Skeletal muscle tissue (tissue), 4 donors: ENCODE measurements around the gene CA9. TPM values are rescaled to one million over a fixed set of nuclear protein-coding genes. Genes with fewer than 3 reads are reported as not detected.
A peak's percentile ranks its signal among the peaks of the same experiment; 100 is the strongest.

ENCODE experiments used
- H3K27ac ChIP-seq: one replicate; pipeline ENCODE4 v1.7.0; 2013; ENCODE audit warnings: mild to moderate bottlenecking, low read depth, low read length, inconsistent platforms
- H3K27me3 ChIP-seq, 3 donors: one replicate each; pipeline ENCODE4 v1.7.0; 2013; ENCODE audit warnings: low read length in 3 of 3; ENCODE audit not compliant: control insufficient read depth in 3 of 3, insufficient read depth in 3 of 3
- H3K36me3 ChIP-seq, 3 donors: one replicate each; pipeline ENCODE4 v1.7.0; 2013; ENCODE audit warnings: low read length in 3 of 3; ENCODE audit not compliant: control insufficient read depth in 3 of 3, insufficient read depth in 3 of 3
- H3K4me1 ChIP-seq, 3 donors: one replicate each; pipeline ENCODE4 v1.7.0; 2013; ENCODE audit warnings: low read length in 3 of 3, mild to moderate bottlenecking in 3 of 3; ENCODE audit not compliant: control insufficient read depth in 3 of 3, insufficient read depth in 3 of 3
- H3K4me3 ChIP-seq, 3 donors: one replicate each; pipeline ENCODE4 v1.7.0; 2013; ENCODE audit warnings: low read length in 3 of 3
- H3K9ac ChIP-seq, 3 donors: one replicate each; pipeline ENCODE4 v1.7.0; 2013; ENCODE audit warnings: low read length in 3 of 3, mild to moderate bottlenecking in 3 of 3, moderate library complexity in 2 of 3, low read depth in 1 of 3
- H3K9me3 ChIP-seq, 3 donors: one replicate each; pipeline ENCODE4 v1.7.0; 2013; ENCODE audit warnings: low read length in 3 of 3; ENCODE audit not compliant: control insufficient read depth in 3 of 3
- total RNA-seq: library from RNA; depleted of rRNA; stranded (reverse); fragments of >200 nt; gene quantifications from one replicate; pipeline ENCODE4 v1.2.3, GENCODE V29; 2014
- donor health status: Osteomylitis.

CA9 gene
- total RNA-seq, 1 donor from 2014 or later: under 0.01 TPM

GRCh38 chr9:35660966-35661415, 12.7 kb upstream of the CA9 start:
- no peaks in the 10 kb centered on the region for H3K27me3 ChIP-seq
- H3K4me1 ChIP-seq: peaks cover 37 to 58% (median 42%) of the 10 kb centered on the region in 3 donors
- peak overlapping the region in 1 of 3 donors; percentile 22 for H3K4me3 ChIP-seq
- H3K9ac ChIP-seq: peak overlapping the region; percentile 33 to 68 (median 66)
- H3K36me3 ChIP-seq: peaks cover 9 to 11% (median 11%) of the 10 kb centered on the region in 3 donors
- peak overlapping the region; percentile 99 for H3K27ac ChIP-seq
- no peaks in the 10 kb centered on the region for H3K9me3 ChIP-seq

GRCh38 chr9:35661756-35662350, 11.9 kb upstream of the CA9 start:
- no peak overlapping the region for H3K27ac ChIP-seq
- H3K9ac ChIP-seq: peak overlapping the region in 2 of 3 donors; percentile 7 to 66
- peaks cover 37 to 58% (median 42%) of the 10 kb centered on the region in 3 donors for H3K4me1 ChIP-seq
- H3K36me3 ChIP-seq: peaks cover 9 to 11% (median 11%) of the 10 kb centered on the region in 3 donors
- no peaks in the 10 kb centered on the region for H3K27me3 ChIP-seq
- no peaks in the 10 kb centered on the region for H3K9me3 ChIP-seq
- no peak overlapping the region for H3K4me3 ChIP-seq

GRCh38 chr9:35662437-35662836, 11.3 kb upstream of the CA9 start:
- peaks cover 9 to 11% (median 11%) of the 10 kb centered on the region in 3 donors for H3K36me3 ChIP-seq
- no peak overlapping the region for H3K27ac ChIP-seq
- H3K4me3 ChIP-seq: no peak overlapping the region
- H3K9ac ChIP-seq: no peak overlapping the region
- H3K4me1 ChIP-seq: peaks cover 32 to 52% (median 38%) of the 10 kb centered on the region in 3 donors
- H3K27me3 ChIP-seq: no peaks in the 10 kb centered on the region
- no peaks in the 10 kb centered on the region for H3K9me3 ChIP-seq

GRCh38 chr9:35664531-35665470, 8.9 kb upstream of the CA9 start, which contains the start of gene ARHGEF39:
TSS of gene ARHGEF39 (minus strand) at chr9:35665195. CDS start at chr9:35665169, 26 bp downstream.
- Histone ChIP-seq H3K4me1 (peaks cover 20 to 38% (median 26%) of the 10 kb centered on the region in 3 donors), H3K27ac (peak within 1 kb of the TSS; percentile 36), H3K9me3 (no peaks in the 10 kb centered on the region), H3K36me3 (peaks cover 9 to 11% (median 11%) of the 10 kb centered on the region in 3 donors), H3K4me3 (peak within 1 kb of the TSS; percentile 70 to 80 (median 75)), H3K27me3 (no peaks in the 10 kb centered on the region), H3K9ac (peak within 1 kb of the TSS; percentile 66 to 80 (median 68))

- Histone ChIP-seq H3K9me3 (no peaks in the 10 kb centered on the region), H3K27me3 (no peaks in the 10 kb centered on the region), H3K27ac (peak overlapping the region; percentile 36), H3K36me3 (peaks cover 5 to 6% (median 6%) of the 10 kb centered on the region in 3 donors), H3K4me1 (peaks cover 15 to 33% (median 22%) of the 10 kb centered on the region in 3 donors), H3K4me3 (peak overlapping the region; percentile 70 to 80 (median 75)), H3K9ac (peak overlapping the region; percentile 66 to 80 (median 68))
Observed at GRCh38 chr9:35665471-35665818, 8.3 kb upstream of the CA9 start.

GRCh38 chr9:35666045-35666444, 7.7 kb upstream of the CA9 start:
- H3K36me3 ChIP-seq: peaks cover 0 to under 1% (median under 1%) of the 10 kb centered on the region in 3 donors

GRCh38 chr9:35666549-35666948, 7.2 kb upstream of the CA9 start:
- Histone ChIP-seq H3K9me3 (no peaks in the 10 kb centered on the region), H3K4me3 (no peak overlapping the region), H3K9ac (no peak overlapping the region), H3K4me1 (peaks cover 9 to 23% (median 16%) of the 10 kb centered on the region in 3 donors), H3K27ac (no peak overlapping the region), H3K27me3 (no peaks in the 10 kb centered on the region), H3K36me3 (no peaks in the 10 kb centered on the region)

More at GRCh38 chr9:35666045-35666444, 7.7 kb upstream of the CA9 start:
- Histone ChIP-seq H3K27me3 (no peaks in the 10 kb centered on the region), H3K4me3 (no peak overlapping the region), H3K9ac (no peak overlapping the region), H3K27ac (no peak overlapping the region), H3K9me3 (no peaks in the 10 kb centered on the region), H3K4me1 (peaks cover 9 to 27% (median 16%) of the 10 kb centered on the region in 3 donors)

- Histone ChIP-seq H3K27me3 (no peaks in the 10 kb centered on the region), H3K4me1 (peaks cover 9 to 16% (median 14%) of the 10 kb centered on the region in 3 donors), H3K4me3 (no peak overlapping the region), H3K27ac (no peak overlapping the region), H3K36me3 (no peaks in the 10 kb centered on the region), H3K9me3 (no peaks in the 10 kb centered on the region), H3K9ac (no peak overlapping the region)
Observed at GRCh38 chr9:35667939-35668338, 5.8 kb upstream of the CA9 start.

- Histone ChIP-seq H3K27ac (no peak overlapping the region), H3K36me3 (no peaks in the 10 kb centered on the region), H3K4me3 (no peak overlapping the region), H3K9me3 (no peaks in the 10 kb centered on the region), H3K4me1 (peaks cover 20 to 21% (median 21%) of the 10 kb centered on the region in 3 donors), H3K9ac (no peak overlapping the region), H3K27me3 (no peaks in the 10 kb centered on the region)
Observed at GRCh38 chr9:35669331-35670145, 4.2 kb upstream of the CA9 start.
